COLO829 (cell line): ENCODE results near the gene SCAF1.
"Not testable (repeated sequence)": the region's sequence is repeated elsewhere in the genome, so short reads cannot be mapped to it uniquely, and the experiment has no call there.

Source experiments
- DNase-seq: peaks from one replicate; pipeline ENCODE4 v3.0.0; 2012; ENCODE audit warnings: low spot score

SCAF1 gene

DNA sequence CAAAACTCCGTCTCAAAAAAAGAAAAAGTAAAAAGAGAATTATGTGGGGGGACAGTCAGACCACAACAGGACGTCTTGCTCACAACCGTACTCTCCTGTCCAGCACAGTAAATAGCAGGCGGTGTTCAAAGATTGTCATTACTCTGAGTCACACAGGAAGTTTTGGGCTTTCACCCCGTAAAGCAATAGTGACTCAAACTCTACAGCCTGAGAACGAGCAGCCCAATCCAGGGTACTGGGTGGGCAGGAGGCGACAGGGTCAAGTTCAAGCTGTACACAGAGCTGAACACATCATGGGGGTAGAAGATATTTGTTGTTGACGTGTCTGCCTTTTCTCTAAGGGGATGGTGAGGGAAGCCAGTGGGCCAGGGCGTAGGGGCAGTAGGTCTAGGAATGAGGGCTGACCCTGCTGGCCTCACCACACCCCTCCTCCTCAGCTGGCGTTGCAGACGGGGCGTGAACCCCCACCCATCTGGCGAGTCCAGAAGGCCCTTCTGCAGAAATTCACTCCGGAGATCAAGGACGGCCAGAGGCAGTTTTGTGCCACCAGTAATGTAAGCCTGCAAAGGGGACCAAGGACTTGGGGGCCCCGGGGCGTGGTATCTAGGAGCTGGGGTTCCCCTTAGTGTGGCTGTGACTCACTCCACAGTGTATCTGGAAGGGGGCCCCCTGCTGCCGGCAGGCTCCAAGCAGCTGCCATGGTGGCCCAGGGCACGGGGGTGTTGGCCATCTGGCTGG is 27.7 kb upstream of the SCAF1 start:
- no peak for DNase-seq

DNA sequence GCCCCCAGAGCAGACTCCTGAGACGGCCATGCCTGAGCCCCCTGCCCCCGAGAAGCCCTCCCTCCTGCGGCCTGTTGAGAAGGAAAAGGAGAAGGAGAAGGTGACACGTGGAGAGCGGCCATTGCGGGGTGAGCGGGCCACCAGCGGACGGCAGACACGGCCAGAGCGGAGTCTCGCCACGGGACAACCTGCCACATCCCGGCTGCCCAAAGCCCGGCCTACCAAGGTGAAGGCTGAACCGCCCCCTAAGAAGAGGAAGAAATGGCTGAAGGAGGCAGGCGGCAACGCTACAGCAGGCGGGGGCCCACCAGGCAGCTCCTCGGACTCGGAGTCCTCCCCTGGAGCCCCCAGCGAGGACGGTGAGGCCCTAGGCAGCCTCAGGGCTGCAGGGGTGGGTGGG is 26.1 kb upstream of the SCAF1 start:
- DNase-seq = no peak

DNA sequence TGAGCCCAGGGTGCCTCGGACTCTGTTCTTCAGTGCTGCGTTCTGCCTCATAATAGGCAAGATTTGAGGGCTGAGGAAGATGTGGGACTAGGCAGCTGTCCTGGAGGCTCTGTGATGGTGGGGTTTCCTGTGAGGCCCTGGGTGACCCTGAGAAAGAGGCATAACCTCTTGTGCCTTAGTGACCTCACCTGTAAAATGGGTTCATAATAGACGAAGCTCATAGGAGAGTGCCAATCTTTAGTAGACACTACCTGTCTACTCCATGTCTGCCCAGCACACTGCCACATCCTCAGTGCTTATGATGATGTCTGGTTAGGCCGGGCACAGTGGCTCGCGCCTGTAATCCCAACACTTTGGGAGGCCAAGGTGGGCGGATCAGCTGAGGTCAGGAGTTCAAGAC is 25.5 kb upstream of the SCAF1 start:
- DNase-seq = no peak

DNA sequence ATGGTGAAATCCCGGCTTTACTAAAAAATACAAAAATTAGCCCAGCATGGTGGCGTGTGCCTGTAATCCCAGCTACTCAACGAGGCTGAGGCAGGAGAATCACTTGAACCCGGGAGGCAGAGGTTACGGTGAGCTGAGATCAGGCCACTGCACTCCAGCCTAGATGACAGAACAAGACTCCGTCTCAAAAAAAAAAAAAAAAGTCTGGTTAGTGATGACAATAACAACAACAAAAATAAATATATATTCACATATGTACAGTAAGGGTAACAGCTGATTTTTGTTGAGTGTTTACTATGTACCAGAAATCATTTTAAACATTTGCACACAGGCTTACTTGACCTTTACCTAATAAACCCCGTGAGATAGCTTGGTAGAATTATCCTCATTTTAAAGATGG is 25.1 kb upstream of the SCAF1 start:
- DNase-seq = no peak

DNA sequence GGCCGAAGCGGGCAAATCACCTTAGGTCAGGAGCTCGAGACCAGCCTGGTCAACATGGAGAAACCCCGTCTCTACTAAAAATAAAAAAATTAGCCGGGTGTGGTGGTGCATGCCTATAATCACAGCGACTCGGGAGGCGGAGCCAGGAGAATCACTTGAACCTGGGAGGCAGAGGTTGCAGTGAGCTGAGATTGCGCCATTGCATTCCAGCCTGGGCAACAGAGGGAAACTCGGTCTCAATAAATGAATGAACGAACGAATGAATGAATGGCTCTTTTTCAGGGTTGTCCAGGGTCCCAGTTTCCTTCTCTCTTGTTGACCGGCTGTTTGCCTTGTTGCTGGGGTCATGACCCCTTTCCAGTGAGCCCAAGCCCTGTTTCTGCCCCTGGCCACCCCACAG is 24.1 kb upstream of the SCAF1 start:
- DNase-seq = not testable (repeated sequence)

DNA sequence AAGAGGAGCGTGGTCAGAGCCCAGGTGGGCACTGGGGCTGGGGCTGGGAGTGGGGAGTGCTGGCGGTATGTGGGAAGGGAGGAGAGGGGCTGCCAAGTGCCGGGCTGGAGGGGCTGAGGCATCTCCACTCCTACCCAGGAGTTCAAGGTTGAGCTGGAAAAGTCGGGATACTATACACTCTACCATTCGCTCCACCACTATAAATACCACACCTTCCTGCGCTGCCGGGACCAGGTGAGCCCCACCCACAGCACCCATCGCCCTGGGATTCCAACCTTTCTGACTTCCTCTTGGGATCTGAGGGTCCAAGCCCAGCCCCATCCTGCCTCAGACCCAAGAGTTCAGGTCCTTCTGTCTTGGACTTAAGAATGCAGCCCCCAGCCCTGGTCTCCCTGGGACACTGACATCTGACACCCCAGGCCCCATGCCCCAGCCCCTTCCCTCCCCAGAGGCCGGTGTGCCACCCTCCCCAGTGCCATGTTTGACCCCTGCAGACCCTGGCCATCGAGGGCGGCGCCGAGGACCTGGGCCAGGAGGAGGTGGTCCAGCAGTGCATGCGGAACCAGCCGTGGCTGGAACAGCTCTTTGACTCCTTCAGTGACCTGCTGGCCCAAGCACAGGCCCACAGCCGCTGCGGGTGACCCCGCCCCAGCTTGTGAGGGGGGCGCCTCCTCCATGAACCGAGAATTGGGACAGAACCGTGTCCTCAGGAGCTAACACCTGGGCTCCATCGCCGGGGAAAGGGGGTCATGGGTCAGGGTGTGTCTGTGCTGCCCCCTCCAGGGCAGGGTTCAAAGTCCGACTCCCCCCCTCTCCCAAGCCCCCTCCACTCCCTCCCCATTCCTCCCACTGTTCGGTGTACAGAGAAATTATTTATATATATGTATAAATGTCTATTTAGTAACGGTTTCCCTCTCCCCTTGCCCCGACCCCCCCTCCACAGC is 16.8 kb upstream of the SCAF1 start:
- DNase-seq = no peak

DNA sequence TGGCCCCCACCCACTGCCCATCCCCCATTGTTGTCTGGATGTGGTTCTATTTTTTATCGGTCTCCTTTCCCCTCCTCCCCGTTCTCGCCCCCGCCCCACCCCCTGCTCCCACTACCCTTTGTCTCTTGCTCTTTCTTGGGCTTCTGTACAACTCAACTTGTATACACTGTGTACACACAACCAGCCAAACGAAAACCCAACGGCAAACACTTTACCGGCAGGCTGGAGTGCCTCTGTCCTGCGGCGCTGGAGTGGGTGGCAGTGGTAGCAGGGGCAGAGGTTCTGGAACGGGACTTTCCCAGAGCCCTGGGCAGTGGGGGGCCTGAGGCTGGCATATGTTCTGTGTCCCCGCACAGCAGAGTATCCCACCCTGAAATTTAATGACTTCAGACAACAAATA is 15.8 kb upstream of the SCAF1 start:
- DNase-seq = no peak

DNA sequence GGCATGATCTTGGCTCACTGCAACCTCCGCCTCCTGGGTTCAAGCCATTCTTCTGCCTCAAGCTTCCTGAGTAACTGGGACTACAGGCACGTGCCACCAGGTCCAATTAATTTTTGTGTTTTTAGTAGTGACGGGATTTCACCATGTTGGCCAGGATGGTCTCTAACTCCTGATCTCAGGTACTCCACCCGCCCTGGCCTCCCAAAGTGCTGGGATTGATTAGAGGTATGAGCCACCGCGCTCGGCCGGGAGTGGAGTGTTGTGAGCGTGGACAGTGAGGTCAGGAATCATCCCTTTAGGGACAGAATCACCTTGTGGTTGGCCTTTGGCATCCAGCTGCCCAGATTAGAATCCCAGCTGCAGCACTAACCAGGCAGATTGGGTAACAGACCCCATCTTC is 12.3 kb upstream of the SCAF1 start:
- DNase-seq = no peak

DNA sequence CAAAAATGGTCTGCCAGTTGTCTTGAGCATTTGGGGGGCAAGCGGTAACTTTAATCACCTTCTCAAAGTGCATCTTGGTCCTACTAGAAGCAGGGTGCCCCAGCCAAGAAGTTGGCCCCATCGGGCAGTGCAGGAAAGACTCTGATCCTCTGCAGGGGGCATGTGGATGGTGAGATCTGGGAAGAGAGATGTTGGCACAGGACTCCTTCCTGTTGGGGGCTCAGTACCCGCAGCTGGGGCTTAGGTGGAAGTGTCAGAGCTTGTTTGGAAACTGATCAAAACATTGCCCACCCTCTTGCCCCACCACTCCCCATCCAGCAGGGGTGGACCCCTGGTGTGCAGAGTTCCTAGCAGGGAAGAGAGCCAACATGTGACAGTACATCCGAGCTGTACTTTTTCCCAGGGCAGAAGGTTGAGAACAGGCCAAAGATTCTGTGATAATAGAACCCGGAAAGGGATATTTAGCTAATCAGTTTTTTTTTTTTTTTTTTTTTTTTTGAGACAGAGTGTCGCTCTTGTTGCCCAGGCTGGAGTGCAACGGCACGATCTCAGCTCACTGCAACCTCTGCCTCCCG is 10.9 kb upstream of the SCAF1 start:
- DNase-seq = no peak

DNA sequence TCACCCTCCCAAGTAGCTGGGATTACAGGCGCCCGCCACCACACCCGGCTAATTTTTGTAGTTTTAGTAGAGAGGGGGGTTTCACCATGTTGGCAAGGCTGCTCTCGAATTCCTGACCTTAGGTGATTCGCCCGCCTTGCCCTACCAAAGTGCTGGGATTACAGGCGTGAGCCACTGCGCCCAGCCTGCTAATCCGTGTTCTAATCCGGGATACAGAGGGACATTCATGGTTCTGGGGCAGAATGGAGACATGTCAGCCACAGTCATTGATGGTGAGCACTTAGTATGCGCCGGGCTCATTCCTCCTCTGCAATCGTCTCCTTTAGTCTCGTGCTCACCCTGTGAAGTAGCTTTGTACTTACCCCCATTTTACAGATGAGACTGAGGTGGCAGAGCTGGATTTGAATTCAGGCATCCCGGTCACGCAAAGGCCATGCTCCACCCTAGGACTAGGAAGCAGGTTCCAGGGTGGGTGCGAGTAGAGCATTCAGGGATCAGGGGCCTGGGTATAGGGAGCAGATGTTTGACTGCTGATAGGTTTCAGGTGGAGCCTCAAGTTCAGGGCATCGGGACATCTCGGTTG is 10.3 kb upstream of the SCAF1 start:
- DNase-seq = no peak

DNA sequence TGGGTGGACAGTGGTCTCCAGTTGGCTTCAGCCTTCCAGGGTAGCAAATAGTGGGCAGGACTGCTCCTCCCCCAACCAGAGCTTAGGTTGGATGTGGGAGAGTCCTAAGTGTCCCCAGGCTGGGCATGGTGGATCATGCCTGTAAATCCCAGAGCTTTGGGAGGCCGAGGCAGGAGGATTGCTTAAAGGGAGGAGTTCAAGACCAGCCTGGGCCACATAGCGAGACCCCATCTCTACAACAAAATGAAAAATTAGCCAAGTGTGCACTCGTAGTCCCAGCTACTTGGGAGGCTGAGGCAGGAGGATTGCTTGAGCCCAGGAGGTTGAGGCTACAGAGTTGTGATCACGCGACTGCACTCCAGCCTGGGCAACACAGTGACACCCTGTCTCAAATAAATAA is 9.4 kb upstream of the SCAF1 start:
- no peak for DNase-seq

DNA sequence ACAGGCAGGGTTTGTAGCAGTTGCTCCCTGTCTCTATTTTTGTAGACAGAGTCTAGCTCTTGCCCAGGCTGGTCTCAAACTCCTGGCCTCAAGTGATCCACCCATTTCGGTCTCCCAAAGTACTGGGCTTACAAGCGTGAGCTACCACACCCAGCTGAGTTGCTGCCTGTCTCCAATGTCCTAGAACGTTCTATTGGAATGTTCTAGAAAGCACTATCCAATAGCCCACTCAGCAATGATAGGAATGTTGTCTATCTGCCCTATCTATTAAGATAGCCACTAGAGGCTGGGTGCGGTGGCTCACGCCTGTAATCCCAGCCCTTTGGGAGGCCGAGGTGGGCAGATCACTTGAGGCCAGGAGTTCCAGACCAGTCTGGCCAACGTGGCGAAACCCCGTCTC is 8.7 kb upstream of the SCAF1 start:
- DNase-seq = not testable (repeated sequence)

DNA sequence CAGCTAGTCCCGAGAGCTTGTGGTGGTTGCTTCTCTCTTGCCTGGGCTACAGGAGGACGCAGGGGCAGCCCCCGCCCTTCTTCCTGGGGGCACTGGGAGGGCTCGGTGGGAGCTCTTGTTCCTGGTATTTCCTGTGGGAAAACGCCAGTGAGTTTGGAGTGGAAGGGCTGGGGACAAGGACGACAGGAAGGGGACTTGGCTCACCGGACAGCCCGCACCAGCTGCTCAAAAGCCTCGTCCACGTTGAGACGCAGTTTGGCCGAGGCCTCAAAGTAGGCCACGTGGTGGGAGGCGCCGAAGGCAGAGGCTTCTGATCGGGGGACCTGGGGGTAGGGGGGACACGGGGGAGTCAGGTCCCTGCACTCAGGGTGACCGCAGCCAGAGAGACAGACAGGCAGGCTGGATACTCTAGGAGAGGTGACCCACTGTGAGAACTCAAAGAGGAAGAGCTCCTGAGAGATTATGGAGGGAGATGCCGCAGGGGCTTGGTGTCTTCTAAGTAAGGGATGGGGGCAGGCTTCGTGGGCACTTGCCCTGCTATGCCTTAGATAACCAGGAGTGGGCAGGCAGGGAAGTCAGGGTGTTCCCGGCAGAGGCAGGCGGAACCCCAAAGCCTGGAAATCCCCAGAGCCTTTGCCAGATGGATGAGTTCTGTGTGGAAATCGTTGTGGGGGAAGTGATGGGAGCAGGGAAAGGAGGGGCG is 6.3 kb upstream of the SCAF1 start:
- no peak for DNase-seq

DNA sequence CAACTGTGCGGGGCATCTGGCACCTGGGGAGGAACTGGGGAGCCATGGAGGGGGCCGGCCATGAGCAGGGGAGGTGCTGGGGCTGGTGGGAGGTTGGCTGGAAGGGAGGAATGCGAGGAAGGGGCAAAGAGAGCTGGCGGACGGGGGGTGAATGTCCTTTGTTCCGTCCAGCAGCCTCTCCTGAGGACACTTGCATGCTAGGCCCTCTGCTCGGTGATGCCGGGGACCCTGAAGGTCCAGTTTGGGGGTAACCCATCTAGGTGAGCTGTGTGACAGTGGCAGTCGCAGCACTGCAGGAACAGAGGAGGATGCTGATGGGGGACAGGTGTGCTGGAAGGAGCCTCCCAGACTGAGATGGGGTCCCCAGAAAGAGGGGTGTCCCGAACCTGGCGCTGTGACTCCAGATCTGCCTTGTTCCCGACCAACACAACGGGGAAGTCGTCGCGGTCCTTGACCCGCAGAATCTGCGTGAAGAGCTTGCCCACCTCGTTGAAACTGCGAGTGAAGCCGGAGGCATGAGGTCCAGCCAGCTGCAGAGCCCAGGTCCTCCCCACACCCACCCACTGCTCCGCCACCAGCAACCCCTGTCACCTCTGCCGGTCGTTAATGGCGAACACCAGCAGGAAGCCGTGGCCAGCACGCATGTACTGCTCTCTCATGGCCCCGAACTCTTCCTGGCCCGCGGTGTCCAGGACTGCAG is 5.6 kb upstream of the SCAF1 start:
- DNase-seq = no peak

DNA sequence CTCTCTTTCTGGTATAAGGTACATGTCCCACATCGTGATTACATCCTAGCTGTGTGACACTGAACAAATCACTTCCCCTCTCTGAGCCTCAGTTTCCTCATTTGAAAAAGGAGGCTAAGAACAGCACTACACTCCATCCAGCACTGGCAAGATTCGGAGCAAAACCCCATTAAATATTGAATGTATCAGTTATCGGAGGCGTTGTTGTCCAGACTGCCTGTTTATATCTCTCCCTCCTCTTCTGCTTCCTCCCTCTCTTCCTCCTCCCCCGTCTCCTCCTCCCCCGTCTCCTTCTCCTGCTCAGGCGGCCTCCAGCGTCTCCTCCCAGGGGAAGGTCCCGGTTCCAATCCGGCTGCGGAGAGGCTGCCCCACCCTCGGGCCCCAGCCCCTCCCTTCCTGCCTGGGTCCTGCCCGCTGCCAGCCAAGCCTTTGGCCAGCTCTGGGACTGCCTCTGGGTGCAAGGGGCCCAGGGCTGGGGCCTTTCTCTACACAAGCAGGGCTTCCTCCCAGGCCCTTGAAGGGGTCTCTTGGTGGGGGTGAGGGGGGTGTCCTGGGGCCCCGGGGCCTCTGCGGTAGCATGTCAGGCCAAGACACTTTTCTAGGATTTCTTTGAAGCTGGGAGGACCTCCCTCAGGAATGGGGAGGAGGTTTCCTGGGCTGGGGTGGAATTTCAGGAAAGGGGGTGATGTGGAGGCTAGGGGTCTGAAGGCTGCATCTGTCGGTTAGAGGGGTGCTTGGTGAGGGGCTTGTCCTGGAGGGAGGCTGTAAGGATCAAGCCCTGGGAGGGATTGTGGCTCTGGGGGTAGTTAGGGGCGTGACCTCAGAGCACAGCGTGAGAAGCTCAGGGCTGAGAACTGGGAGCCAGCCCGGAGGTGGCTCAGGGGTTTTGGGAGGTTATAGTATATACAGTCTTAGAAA is 3.9 kb upstream of the SCAF1 start:
- DNase-seq = peak; percentile 52

DNA sequence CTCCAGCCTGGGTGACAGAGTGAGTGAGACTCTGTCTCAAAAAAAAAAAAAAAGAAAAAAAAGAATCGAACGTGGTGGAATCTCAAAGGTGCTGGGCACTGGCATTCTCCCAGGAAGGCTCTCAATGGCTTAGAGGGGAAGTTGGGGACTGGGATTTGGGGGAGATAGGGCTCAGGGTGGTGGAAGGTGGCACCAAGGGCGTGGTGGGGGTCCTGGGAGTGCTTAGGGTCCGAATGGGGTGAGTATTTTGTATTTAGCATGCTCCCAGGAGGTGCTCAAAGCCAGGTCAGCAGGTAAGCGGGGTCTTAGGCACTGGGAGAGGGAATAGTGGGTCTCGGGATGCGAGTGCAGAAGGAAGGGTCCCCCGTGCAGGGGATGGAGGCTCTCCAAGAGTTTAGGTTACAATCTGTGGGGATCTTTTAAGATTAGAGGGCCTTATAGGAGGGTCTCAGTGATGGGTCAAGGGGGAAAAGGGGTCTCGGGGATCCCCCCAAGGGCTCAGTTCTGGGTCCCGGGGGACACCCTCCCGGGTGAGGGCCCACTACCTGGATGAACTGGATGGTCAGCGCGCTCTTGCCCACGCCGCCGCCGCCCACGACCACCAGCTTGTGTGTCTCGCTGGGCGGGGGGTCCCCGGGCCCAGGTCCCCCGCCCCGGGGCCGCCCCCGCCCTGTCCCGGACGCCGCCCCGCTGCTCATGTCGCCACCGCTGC is 2.5 kb upstream of the SCAF1 start:
- DNase-seq = no peak

DNA sequence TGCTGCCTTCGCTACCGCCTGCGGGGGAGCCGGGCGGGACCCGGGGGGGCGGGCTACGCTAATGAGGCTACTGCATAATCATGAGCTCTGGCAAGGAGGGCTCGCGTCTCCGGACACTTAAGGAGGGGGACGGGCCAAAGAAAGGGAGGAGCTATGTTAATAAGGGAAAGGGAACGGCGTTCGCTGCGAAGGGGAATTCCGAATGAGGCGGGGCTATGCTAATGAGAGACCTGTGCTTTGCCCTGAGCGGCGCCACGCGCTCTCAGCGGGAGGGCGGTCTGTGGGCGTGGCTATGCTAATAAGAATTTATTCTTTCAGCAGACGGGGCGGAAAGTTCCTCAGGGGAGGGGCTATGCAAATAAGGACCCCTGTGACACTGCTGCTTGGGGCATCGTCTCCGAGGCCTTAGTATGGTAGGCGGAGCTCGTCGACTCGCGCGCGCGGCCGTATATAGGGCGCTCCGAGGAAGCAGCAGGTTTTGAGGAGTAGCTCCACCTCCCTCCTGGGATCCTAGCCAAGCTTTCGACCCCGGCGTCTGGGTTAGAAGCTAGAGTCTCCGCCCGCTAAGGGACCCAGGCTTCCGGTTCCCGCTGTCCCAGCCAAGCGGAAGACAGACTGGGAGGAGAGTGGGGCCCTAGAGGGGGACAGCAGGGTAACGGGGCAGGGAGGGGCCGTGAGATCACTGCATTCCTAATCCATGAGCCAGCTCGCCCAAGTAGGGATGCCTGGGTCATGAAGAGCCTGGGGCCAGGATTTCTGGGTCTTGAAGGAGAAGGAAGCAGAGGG is 1.7 kb upstream of the SCAF1 start, which contains the start of gene RRAS:
Gene RRAS (minus strand): TSS at position 31 of the 786 bp plus-strand sequence. CDS start 45 bp downstream, outside the sequence.
- peak; percentile 98 for DNase-seq

DNA sequence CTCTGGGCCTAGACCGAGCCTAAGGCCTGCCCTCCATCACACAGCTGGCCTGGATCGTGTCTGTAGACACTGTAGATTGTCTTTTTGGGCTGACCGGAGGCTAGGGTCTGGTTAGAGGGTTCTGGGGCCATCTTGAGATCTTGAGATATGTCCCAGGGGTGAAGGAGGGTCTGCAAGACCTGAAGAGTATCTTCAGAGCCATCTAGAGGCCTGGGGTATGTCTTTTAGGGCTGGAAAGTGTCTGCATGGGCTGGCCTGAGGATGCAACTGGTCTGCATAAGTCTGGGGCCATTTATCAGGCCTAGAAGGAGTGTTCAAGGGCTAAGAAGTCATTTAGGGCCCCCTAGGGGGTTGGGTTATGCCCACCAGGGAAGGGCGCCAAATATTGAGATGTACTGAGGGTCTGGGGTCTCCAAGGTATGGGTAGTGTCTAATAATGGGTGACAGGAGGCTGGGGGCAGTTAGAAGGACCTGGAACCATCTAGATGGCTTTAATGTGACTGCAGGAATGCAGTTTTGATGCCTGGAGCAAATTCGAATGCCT is 555 bp downstream of the SCAF1 start:
- no peak for DNase-seq
